Hepatocyte (in vitro differentiated cells): ENCODE data around the gene CUL9.

ENCODE experiments used
- EZH2 ChIP-seq: fragments of 200-600 bp; sonication (generic); IDR thresholded peaks from 2 replicates; pipeline ENCODE4 v1.6.1; 2016; ENCODE audit warnings: antibody characterized with exemption, mild to moderate bottlenecking, borderline replicate concordance
- EZH2phosphoT487 ChIP-seq: fragments of 200-600 bp; sonication (generic); IDR thresholded peaks from one replicate; pipeline ENCODE4 v1.6.1; 2018; ENCODE audit warnings: antibody characterized with exemption, mild to moderate bottlenecking, low read depth, moderate library complexity; ENCODE audit not compliant: unreplicated experiment, severe bottlenecking
- TF ChIP-seq, protein P1 (sequence below): fragments of 200-600 bp; sonication (generic); IDR thresholded peaks from 2 replicates; pipeline ENCODE4 v1.5.1; 2016; ENCODE audit warnings: antibody characterized with exemption, mild to moderate bottlenecking; ENCODE audit not compliant: poor library complexity

DNA sequence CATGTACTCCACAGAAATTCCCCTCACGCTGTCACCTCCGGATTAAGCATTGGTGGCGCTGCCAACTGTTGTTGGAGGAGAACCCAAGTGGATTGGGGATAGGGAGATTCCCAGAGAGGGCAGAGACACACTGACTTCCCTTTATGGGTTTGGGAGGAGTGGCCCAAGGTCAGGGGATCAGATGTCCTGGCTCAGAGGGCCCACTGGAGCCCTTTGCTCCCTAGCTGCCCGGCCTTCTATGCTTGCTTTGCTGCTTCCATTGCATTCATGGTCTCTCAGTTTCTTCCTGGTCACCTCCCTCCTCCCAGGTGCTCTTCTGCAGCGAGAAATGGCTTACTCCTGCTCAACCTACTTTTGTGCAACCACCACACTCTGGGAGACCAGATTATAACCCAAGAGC, 14.3 kb downstream of the CUL9 start:
- TF ChIP-seq EZH2: no peak
- TF ChIP-seq, protein P1, sequence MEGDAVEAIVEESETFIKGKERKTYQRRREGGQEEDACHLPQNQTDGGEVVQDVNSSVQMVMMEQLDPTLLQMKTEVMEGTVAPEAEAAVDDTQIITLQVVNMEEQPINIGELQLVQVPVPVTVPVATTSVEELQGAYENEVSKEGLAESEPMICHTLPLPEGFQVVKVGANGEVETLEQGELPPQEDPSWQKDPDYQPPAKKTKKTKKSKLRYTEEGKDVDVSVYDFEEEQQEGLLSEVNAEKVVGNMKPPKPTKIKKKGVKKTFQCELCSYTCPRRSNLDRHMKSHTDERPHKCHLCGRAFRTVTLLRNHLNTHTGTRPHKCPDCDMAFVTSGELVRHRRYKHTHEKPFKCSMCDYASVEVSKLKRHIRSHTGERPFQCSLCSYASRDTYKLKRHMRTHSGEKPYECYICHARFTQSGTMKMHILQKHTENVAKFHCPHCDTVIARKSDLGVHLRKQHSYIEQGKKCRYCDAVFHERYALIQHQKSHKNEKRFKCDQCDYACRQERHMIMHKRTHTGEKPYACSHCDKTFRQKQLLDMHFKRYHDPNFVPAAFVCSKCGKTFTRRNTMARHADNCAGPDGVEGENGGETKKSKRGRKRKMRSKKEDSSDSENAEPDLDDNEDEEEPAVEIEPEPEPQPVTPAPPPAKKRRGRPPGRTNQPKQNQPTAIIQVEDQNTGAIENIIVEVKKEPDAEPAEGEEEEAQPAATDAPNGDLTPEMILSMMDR: no peak
- TF ChIP-seq EZH2phosphoT487: no peak
